IMR-90 (cell line): ENCODE results near the gene THY1. TPM values are rescaled to one million over a fixed set of nuclear protein-coding genes. Genes with fewer than 3 reads are reported as not detected.

Source experiments
- ATAC-seq: fragments of 200-7000 bp; cut with Tn5 transposase; 2 replicates; pipeline ENCODE4 v1.9.1; 2020; ENCODE audit warnings: low read depth, mild to moderate bottlenecking, moderate library complexity
- BruUV-seq: library from RNA; stranded (reverse); fragments of 400-500 nt; replicated peaks from 2 replicates; lab custom pipeline; 2021; lab: Mats Ljungman, UMichigan
- CTCF ChIA-PET: fragments of 300-600 bp; formaldehyde crosslinking; extraction: SDS; loops from one replicate; lab custom pipeline; 2021; ENCODE audit warnings: antibody characterized with exemption; lab: Yijun Ruan, JAX
- POLR2A ChIA-PET: fragments of 300-600 bp; sonication (Branson Sonifier 250); formaldehyde crosslinking; loops from one replicate; lab custom pipeline; 2022; ENCODE audit warnings: antibody characterized with exemption; ENCODE audit not compliant: unreplicated experiment; lab: Charles Lee
- DNase-seq: peaks from one replicate; pipeline ENCODE4 v3.0.0; 2013
- H2AFZ ChIP-seq: replicated peaks from 2 replicates; pipeline ENCODE3; 2013; ENCODE audit warnings: low read length, mild to moderate bottlenecking; ENCODE audit not compliant: poor library complexity
- H2AK5ac ChIP-seq: 2 replicates; pipeline ENCODE4 v1.6.1; 2013; ENCODE audit warnings: low read depth, low read length, inconsistent platforms
- H2AK9ac ChIP-seq: replicated peaks from 2 replicates; pipeline ENCODE3; 2013; ENCODE audit warnings: mild to moderate bottlenecking, low read depth, low read length, moderate library complexity; ENCODE audit not compliant: poor library complexity
- H2BK120ac ChIP-seq: 2 replicates; pipeline ENCODE4 v1.6.1; 2013; ENCODE audit warnings: low read depth, low read length, inconsistent platforms
- H2BK15ac ChIP-seq: 3 replicates; pipeline ENCODE4 v1.6.1; 2013; ENCODE audit warnings: low read depth, low read length, inconsistent platforms
- H2BK20ac ChIP-seq: 2 replicates; pipeline ENCODE4 v1.6.1; 2013; ENCODE audit warnings: low read depth, mild to moderate bottlenecking, inconsistent platforms, low read length, moderate library complexity
- H2BK5ac ChIP-seq: 2 replicates; pipeline ENCODE4 v1.6.1; 2013; ENCODE audit warnings: mild to moderate bottlenecking, low read depth, low read length, inconsistent platforms; ENCODE audit not compliant: poor library complexity, severe bottlenecking
- H3K14ac ChIP-seq: replicated peaks from 2 replicates; pipeline ENCODE4 v1.6.1; 2013; ENCODE audit warnings: low read depth, low read length, inconsistent platforms
- H3K18ac ChIP-seq: 2 replicates; pipeline ENCODE4 v1.6.1; 2013; ENCODE audit warnings: low read depth, low read length, control low read depth
- H3K23ac ChIP-seq: 2 replicates; pipeline ENCODE4 v1.6.1; 2013; ENCODE audit warnings: low read depth, low read length, inconsistent platforms
- H3K27ac ChIP-seq: 2 replicates; pipeline ENCODE4 v1.5.1; 2013; ENCODE audit warnings: mild to moderate bottlenecking, control low read depth, low read length; ENCODE audit not compliant: insufficient read depth
- H3K27me3 ChIP-seq: 2 replicates; pipeline ENCODE4 v1.6.1; 2013; ENCODE audit warnings: low read length; ENCODE audit not compliant: control insufficient read depth, insufficient read depth
- H3K36me3 ChIP-seq: 2 replicates; pipeline ENCODE4 v1.6.1; 2013; ENCODE audit warnings: low read length, mixed read lengths; ENCODE audit not compliant: control insufficient read depth, insufficient read depth
- H3K4ac ChIP-seq: 2 replicates; pipeline ENCODE4 v1.6.1; 2013; ENCODE audit warnings: low read depth, low read length, inconsistent platforms
- H3K4me1 ChIP-seq: 2 replicates; pipeline ENCODE4 v1.6.1; 2013; ENCODE audit warnings: low read length, mixed read lengths; ENCODE audit not compliant: control insufficient read depth, insufficient read depth
- H3K4me2 ChIP-seq: 2 replicates; pipeline ENCODE4 v1.6.1; 2013; ENCODE audit warnings: low read depth, mild to moderate bottlenecking, control low read depth, low read length, moderate library complexity
- H3K4me3 ChIP-seq: 2 replicates; pipeline ENCODE4 v1.5.1; 2013; ENCODE audit warnings: low read depth, mild to moderate bottlenecking, control low read depth, low read length, moderate library complexity; ENCODE audit not compliant: insufficient read depth
- H3K56ac ChIP-seq: 2 replicates; pipeline ENCODE4 v1.6.1; 2013; ENCODE audit warnings: low read length, inconsistent platforms; ENCODE audit not compliant: insufficient read depth; ENCODE audit errors: extremely low read depth
- H3K79me1 ChIP-seq, 2 experiments: 2 replicates each; pipeline ENCODE4 v1.6.1; 2013; ENCODE audit warnings: low read length in 2 of 2, inconsistent platforms in 1 of 2, low read depth in 1 of 2
- H3K9ac ChIP-seq: 2 replicates; pipeline ENCODE4 v1.6.1; 2013; ENCODE audit warnings: low read depth, low read length, control low read depth
- H3K9me1 ChIP-seq: 2 replicates; pipeline ENCODE4 v1.6.1; 2013; ENCODE audit warnings: low read length, inconsistent platforms; ENCODE audit not compliant: insufficient read depth
- H3K9me3 ChIP-seq: 2 replicates; pipeline ENCODE4 v1.6.1; 2013; ENCODE audit warnings: low read length; ENCODE audit not compliant: control insufficient read depth, insufficient read depth
- H4K20me1 ChIP-seq: 2 replicates; pipeline ENCODE4 v1.6.1; 2013; ENCODE audit warnings: low read length, inconsistent platforms; ENCODE audit not compliant: insufficient read depth
- H4K5ac ChIP-seq: 2 replicates; pipeline ENCODE4 v1.6.1; 2013; ENCODE audit warnings: mild to moderate bottlenecking, low read depth, low read length, control low read depth
- H4K8ac ChIP-seq, 2 experiments: 2 replicates each; pipeline ENCODE4 v1.6.1; 2013; ENCODE audit warnings: low read depth in 2 of 2, low read length in 2 of 2, control low read depth in 1 of 2, inconsistent platforms in 1 of 2
- H4K91ac ChIP-seq: 2 replicates; pipeline ENCODE4 v1.6.1; 2013; ENCODE audit warnings: low read depth, low read length, inconsistent platforms; ENCODE audit not compliant: insufficient read depth
- BHLHE40 ChIP-seq: fragments of 150-350 bp; IDR thresholded peaks from 2 replicates; pipeline ENCODE4 v1.6.1; 2016; ENCODE audit warnings: mild to moderate bottlenecking, low read depth, low read length
- CHD1 ChIP-seq: IDR thresholded peaks from 2 replicates; pipeline ENCODE4 v1.6.1; 2012; ENCODE audit warnings: low read depth, low read length, improper control_type of control experiment
- ELK1 ChIP-seq: fragments of 150-350 bp; IDR thresholded peaks from 2 replicates; pipeline ENCODE4 v1.6.1; 2016; ENCODE audit warnings: low read depth, mild to moderate bottlenecking, low read length, moderate library complexity, borderline replicate concordance
- FOS ChIP-seq: fragments of 150-350 bp; IDR thresholded peaks from 2 replicates; pipeline ENCODE4 v1.6.1; 2016; ENCODE audit warnings: low read depth, low read length
- MAFK ChIP-seq: IDR thresholded peaks from 2 replicates; pipeline ENCODE4 v1.6.1; 2012; ENCODE audit warnings: low read depth, low read length, improper control_type of control experiment
- SMC3 ChIP-seq: fragments of 150-350 bp; IDR thresholded peaks from 2 replicates; pipeline ENCODE4 v1.6.1; 2016; ENCODE audit warnings: low read depth, mild to moderate bottlenecking, antibody characterized with exemption, low read length, moderate library complexity
- WGBS, 2 experiments: methylation state at CpG; one replicate each; pipeline versions ENCODE4 v1.1.5 to v1.1.7; 2013; ENCODE audit warnings: missing lambda C conversion rate in 2 of 2; ENCODE audit not compliant: insufficient read length in 1 of 2; ENCODE audit errors: extremely low coverage in 2 of 2; 5-methylcytosine and 5-hydroxymethylcytosine counted together
- dilution Hi-C: fragments of 300-500 bp; cut with HindIII; formaldehyde crosslinking; loops from one replicate; pipeline ENCODE4 v1.14.3; 2018; ENCODE audit warnings: low sequenced_read_pairs; ENCODE audit not compliant: unreplicated experiment
- in situ Hi-C: fragments of 300-500 bp; cut with MboI; formaldehyde crosslinking; loops from 3 replicates; pipeline ENCODE4 v1.14.3; 2019; ENCODE audit warnings: low sequenced_read_pairs, inconsistent platforms, mixed read lengths
- intact Hi-C: fragments of 100-400 bp; cut with micrococcal nuclease; formaldehyde crosslinking; loops from 2 replicates; pipeline ENCODE4 v1.10.0; 2022
- polyA plus RNA-seq, 3 experiments: library from polyadenylated mRNA; depleted of rRNA; stranded (reverse); fragments of >200 nt; gene quantifications; 2 replicates each; pipeline ENCODE4 v1.2.3, GENCODE V29; 2012; ENCODE audit warnings: low replicate concordance in 1 of 3
- total RNA-seq: library from RNA; depleted of rRNA; stranded (reverse); fragments of >200 nt; gene quantifications from 2 replicates; pipeline ENCODE4 v1.2.3, GENCODE V29; 2012

The THY1 gene
- total and polyA plus RNA-seq, 2 of the 4 experiments (the other 2 are of a cell fraction) = 703 to 2,603 TPM

GRCh38 chr11:119409731-119410130 lies 13.2 kb downstream of the THY1 start:
- intact Hi-C loops (no loop called here), in situ Hi-C loops (loop anchor here (10.0 kb wide), 1 partner anchor 325 kb away; no protein-coding TSS in a partner anchor), dilution Hi-C loops (no loop called here)
- H3K4me2 ChIP-seq = no peak overlapping the region
- H3K27me3 ChIP-seq = peaks cover 2% of the 10 kb centered on the region; the same call in 1 of the 2 replicates
- H3K9ac ChIP-seq = no peak overlapping the region
- no peak overlapping the region for H3K4ac ChIP-seq
- no peaks in the 10 kb centered on the region for H3K79me1 ChIP-seq
- no peak overlapping the region for H3K14ac ChIP-seq
- H2BK5ac ChIP-seq = no peak overlapping the region
- no peak overlapping the region for H3K18ac ChIP-seq
- TF ChIP-seq SMC3 (no peak), CHD1 (no peak), ELK1 (no peak), FOS (no peak), BHLHE40 (no peak), MAFK (no peak)
- no peak overlapping the region for H4K8ac ChIP-seq
- DNase-seq (no peak), ATAC-seq (no peak)
- H3K4me3 ChIP-seq = no peak overlapping the region
- H3K27ac ChIP-seq = no peak overlapping the region
- no peak overlapping the region for H4K5ac ChIP-seq
- no peaks in the 10 kb centered on the region; the same call in 1 of the 2 replicates for H3K9me3 ChIP-seq
- H2AFZ ChIP-seq = no peak overlapping the region
- 0 out of 2 replicates have a peak, but pooled peaks cover 2% of the 10 kb centered on the region for H3K4me1 ChIP-seq
- no CpG with 5 or more reads among the region's 1 CpG for WGBS, 2 experiments
- CTCF ChIA-PET = no interaction called here
- H4K20me1 ChIP-seq = no peaks in the 10 kb centered on the region
- H2BK120ac ChIP-seq = no peak overlapping the region
- no peak overlapping the region for H3K23ac ChIP-seq
- POLR2A ChIA-PET = no interaction called here
- H4K91ac ChIP-seq = no peak overlapping the region
- H3K36me3 ChIP-seq = no peaks in the 10 kb centered on the region
- no peaks in the 10 kb centered on the region for H3K9me1 ChIP-seq
- H2BK20ac ChIP-seq = no peak overlapping the region
- no peak overlapping the region for H2AK5ac ChIP-seq
- BruUV-seq = no TSS peak
- H2AK9ac ChIP-seq = no peak overlapping the region
- H3K56ac ChIP-seq = no peak overlapping the region
- no peak overlapping the region for H2BK15ac ChIP-seq
